ENCODE results near the gene PLA2G10.
"Not testable (repeated sequence)": the region's sequence is repeated elsewhere in the genome, so short reads cannot be mapped to it uniquely, and the experiment has no call there.

Gene PLA2G10

DNA sequence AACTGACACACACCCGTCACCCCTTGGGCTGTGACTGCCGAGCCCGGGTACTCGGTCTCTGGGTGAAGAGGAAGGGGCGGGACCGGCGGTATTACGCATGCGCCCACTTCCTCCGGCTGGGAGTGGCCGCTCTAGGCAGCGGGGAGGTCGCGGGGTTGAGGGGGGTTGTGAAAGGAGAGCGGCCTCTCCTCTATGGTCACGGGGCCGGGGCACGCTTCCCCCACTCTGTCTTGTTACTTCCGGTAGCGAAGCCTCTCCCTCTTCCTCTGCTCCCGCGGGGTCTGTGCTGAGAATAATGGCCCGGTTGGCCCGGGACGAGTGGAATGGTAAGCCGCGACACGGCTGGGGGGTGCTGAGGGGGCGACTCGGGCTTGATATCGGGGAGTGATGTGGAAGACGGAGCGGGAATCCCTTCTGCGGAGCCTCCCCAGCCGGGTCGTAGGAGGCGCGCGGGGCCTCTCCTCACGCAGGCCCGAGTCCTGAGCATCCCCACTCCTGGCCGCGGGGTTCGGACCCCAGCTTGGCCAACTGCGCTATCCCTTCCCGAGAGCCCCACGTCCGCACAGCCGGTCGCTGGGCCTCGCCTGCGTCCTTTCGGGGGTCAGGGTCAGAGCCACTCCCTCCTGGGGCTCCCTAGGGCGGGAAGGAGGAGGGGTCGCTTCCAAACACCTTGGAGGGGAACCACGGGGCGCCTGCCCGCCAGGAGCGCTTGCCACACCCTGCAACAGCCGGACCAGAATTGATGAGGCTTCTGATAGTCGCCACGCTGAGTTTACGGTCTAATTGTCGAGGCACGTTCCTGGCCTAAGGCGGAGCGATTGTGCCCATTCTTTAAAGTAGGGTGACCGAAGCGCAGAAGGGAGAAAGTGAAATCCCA is 61.2 kb downstream of the PLA2G10 start, which contains the start of gene BFAR:
TSS of gene BFAR (plus strand) at position 259 of the 877 bp plus-strand sequence. CDS start 11,396 bp downstream, outside the sequence.
- H3K27ac ChIP-seq (ENCODE audit: low read length), result peak within 1 kb of the TSS; percentile 88
- H3K36me3 ChIP-seq (ENCODE audit: control insufficient read depth in 2 of 2, insufficient read depth in 2 of 2, low read length in 2 of 2), result peaks cover under 1 to 2% of the 10 kb centered on the region in 2 donors
- H3K9ac ChIP-seq (ENCODE audit: low read length in 2 of 2), result peak within 1 kb of the TSS; percentile 87
- H3K4me3 ChIP-seq (ENCODE audit: low read length in 2 of 2), result peak within 1 kb of the TSS; percentile 91 to 95
- H3K4me1 ChIP-seq (ENCODE audit: control insufficient read depth, insufficient read depth, low read length), result peaks cover 26% of the 10 kb centered on the region
- H3K9me3 ChIP-seq (ENCODE audit: control insufficient read depth in 2 of 2, low read length in 2 of 2), result no peaks in the 10 kb centered on the region
- no peaks in the 10 kb centered on the region for H3K27me3 ChIP-seq (ENCODE audit: control insufficient read depth in 1 of 2, insufficient read depth in 2 of 2, low read length in 2 of 2)

DNA sequence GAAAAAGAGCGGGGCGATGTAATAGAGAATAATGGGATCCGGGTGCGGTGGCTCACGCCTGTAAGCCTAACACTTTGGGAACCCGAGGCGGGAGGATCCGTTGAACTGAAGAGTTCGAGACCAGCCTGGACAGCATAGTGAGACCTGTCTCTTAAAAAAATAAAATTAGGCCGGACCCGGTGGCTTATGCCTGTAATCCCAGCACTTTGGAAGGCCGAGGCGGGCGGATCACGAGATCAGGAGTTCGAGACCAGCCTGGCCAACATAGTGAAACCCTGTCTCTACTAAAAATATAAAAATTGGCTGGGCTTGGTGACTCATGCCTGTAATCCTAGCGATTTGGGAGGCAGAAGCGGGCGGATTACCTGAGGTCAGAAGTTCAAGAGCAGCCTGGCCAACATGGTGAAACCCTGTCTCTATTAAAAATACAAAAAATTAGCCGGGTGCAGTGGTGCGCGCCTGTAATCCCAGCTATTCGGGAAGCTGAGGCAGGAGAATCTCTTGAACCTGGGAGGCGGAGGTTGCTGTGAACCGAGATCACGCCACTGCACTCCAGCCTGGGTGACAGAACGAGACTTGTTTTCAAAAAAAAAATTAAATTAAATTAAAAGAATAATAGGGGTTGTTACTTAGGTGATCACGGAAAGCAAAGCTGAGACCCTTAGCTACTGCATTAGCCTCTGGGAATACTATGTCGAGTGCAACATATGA is 63.3 kb downstream of the PLA2G10 start:
- peak overlapping the region; percentile 80 for H3K27ac ChIP-seq (ENCODE audit: low read length)
- H3K4me3 ChIP-seq (ENCODE audit: low read length in 2 of 2), result peak overlapping the region; percentile 62 to 93
- peaks cover 26% of the 10 kb centered on the region for H3K4me1 ChIP-seq (ENCODE audit: control insufficient read depth, insufficient read depth, low read length)
- H3K36me3 ChIP-seq (ENCODE audit: control insufficient read depth in 2 of 2, insufficient read depth in 2 of 2, low read length in 2 of 2); H3K27me3 ChIP-seq (ENCODE audit: control insufficient read depth in 1 of 2, insufficient read depth in 2 of 2, low read length in 2 of 2); H3K9me3 ChIP-seq (ENCODE audit: control insufficient read depth in 2 of 2, low read length in 2 of 2): not testable (repeated sequence)
- peak overlapping the region; percentile 78 to 99 for H3K9ac ChIP-seq (ENCODE audit: low read length in 2 of 2)

DNA sequence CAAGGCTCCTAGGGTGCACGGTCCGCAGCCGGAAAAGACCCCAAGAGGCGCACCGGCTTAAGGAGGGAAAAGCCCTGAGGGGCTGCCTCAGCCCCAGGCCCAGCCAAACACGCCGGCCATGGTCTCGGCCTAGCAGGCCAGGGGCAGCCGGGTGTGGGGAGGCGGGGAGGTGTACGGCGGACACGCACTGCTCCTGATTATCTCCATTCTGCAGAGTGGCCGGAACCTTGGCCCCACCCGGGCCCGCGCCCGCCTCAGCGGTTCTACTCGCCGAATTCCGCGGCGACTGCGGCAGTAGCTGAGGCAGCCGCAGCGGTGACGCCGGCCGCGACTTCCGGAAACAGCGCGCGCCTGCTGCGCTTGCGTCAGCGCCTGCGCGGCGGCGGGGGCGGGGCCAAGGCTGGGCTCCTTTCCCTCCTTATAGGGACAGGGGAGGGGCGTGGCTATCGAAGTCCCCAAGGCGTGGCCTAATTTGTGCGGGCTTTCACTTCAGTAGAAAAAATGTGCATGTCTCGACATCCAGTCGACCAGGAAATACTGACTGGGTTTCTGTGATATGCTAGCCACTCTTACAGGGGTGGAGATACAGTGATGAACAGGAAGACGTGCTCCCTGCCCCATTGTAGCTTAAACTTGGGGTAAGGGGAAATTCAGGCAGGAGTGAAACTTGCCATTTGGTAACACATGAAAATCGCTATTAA is 64.0 kb downstream of the PLA2G10 start, which contains the start of gene PARN:
TSS of gene PARN (minus strand) at position 342 of the 701 bp plus-strand sequence. CDS start at position 207, 135 bp downstream.
- H3K27ac ChIP-seq (ENCODE audit: low read length), result peak within 1 kb of the TSS; percentile 80
- H3K36me3 ChIP-seq (ENCODE audit: control insufficient read depth in 2 of 2, insufficient read depth in 2 of 2, low read length in 2 of 2), result peaks cover 5 to 7% of the 10 kb centered on the region in 2 donors
- H3K4me3 ChIP-seq (ENCODE audit: low read length in 2 of 2), result peak within 1 kb of the TSS; percentile 62 to 93
- peaks cover 26% of the 10 kb centered on the region for H3K4me1 ChIP-seq (ENCODE audit: control insufficient read depth, insufficient read depth, low read length)
- peak within 1 kb of the TSS; percentile 97 to 99 for H3K9ac ChIP-seq (ENCODE audit: low read length in 2 of 2)
- H3K9me3 ChIP-seq (ENCODE audit: control insufficient read depth in 2 of 2, low read length in 2 of 2), result no peaks in the 10 kb centered on the region
- H3K27me3 ChIP-seq (ENCODE audit: control insufficient read depth in 1 of 2, insufficient read depth in 2 of 2, low read length in 2 of 2), result no peaks in the 10 kb centered on the region

DNA sequence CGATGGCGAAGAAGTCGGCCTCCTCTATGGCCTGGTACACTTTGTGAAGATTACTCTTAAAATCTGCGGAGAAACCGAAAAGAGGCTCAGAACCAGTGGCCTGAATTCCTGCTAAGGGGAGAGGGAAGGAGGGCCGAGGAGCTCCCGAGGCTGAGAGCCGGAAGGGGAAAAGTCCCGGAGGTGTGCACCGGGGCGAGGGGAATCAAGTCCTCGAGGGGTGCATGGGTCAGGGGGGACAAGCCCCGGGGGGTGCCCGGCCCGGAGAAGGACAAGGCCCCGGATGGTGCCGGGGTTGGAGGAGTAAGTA is 64.5 kb downstream of the PLA2G10 start:
- no peaks in the 10 kb centered on the region for H3K27me3 ChIP-seq (ENCODE audit: control insufficient read depth in 1 of 2, insufficient read depth in 2 of 2, low read length in 2 of 2)
- H3K27ac ChIP-seq (ENCODE audit: low read length), result peak overlapping the region; percentile 80
- peaks cover 5 to 7% of the 10 kb centered on the region in 2 donors for H3K36me3 ChIP-seq (ENCODE audit: control insufficient read depth in 2 of 2, insufficient read depth in 2 of 2, low read length in 2 of 2)
- H3K9me3 ChIP-seq (ENCODE audit: control insufficient read depth in 2 of 2, low read length in 2 of 2), result no peaks in the 10 kb centered on the region
- H3K9ac ChIP-seq (ENCODE audit: low read length in 2 of 2), result peak overlapping the region; percentile 97 to 99
- peaks cover 26% of the 10 kb centered on the region for H3K4me1 ChIP-seq (ENCODE audit: control insufficient read depth, insufficient read depth, low read length)
- peak overlapping the region; percentile 62 to 93 for H3K4me3 ChIP-seq (ENCODE audit: low read length in 2 of 2)

DNA sequence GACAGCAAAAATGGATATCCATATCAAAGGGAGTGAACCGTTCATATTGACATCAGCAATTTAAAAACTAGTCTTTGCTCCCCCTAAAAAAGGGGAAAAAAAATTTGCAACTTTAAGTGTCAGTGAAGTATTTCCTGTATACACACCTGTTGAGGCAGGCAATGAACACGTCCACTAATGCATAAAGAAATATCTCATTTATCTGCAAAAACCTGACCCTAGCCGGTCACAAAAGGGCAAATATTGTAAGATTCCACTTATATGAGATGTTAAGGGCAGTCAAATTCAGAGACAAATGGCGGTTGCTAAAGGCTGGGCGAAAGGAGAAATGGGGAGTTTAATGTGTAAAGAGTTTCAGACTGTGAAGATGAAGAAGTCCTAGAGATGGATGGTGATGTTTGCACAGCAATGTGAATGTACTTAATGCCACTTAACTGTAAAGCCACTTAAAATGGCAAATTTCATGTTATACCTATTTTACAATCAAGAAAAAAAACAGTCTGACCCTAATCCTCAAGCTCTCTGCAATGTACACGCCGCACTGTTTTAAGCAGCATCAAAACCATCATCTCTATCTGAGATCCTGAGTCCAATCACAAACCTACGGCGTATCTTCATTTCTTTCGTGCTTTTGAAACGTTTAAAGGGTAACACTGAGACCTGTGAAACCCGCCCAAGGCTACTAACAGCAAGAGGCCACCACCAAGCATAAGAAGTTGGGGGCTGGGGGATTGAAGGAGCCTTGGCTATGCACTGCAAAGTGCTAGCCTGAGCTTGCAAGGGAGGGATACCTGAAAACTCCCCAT is 65.1 kb downstream of the PLA2G10 start:
- no peaks in the 10 kb centered on the region for H3K9me3 ChIP-seq (ENCODE audit: control insufficient read depth in 2 of 2, low read length in 2 of 2)
- peaks cover 21% of the 10 kb centered on the region for H3K4me1 ChIP-seq (ENCODE audit: control insufficient read depth, insufficient read depth, low read length)
- H3K27ac ChIP-seq (ENCODE audit: low read length), result peak overlapping the region; percentile 80
- peak overlapping the region; percentile 62 to 93 for H3K4me3 ChIP-seq (ENCODE audit: low read length in 2 of 2)
- peak overlapping the region; percentile 97 to 99 for H3K9ac ChIP-seq (ENCODE audit: low read length in 2 of 2)
- H3K27me3 ChIP-seq (ENCODE audit: control insufficient read depth in 1 of 2, insufficient read depth in 2 of 2, low read length in 2 of 2), result no peaks in the 10 kb centered on the region
- H3K36me3 ChIP-seq (ENCODE audit: control insufficient read depth in 2 of 2, insufficient read depth in 2 of 2, low read length in 2 of 2), result peaks cover 7 to 10% of the 10 kb centered on the region in 2 donors

DNA sequence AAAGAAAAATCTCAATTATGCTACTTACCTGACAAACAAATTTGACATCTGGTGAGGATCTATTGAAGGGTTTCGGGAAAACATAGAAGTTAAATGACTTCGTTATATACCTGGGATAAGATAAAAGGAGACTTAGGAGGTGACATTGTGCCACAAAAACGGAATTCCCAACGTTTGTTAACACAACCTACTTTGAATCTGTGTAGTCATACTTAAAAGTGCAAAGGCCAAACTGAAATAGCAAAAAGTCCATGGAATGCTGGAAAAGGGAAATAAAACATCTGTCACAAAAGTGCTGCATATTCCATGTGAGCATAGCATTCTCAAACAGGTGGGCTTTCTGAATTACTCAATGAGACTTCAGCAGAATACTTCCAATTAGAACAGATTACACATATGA is 67.0 kb downstream of the PLA2G10 start:
- H3K9ac ChIP-seq (ENCODE audit: low read length in 2 of 2), result no peak overlapping the region
- no peak overlapping the region for H3K4me3 ChIP-seq (ENCODE audit: low read length in 2 of 2)
- H3K27me3 ChIP-seq (ENCODE audit: control insufficient read depth in 1 of 2, insufficient read depth in 2 of 2, low read length in 2 of 2), result no peaks in the 10 kb centered on the region
- H3K9me3 ChIP-seq (ENCODE audit: control insufficient read depth in 2 of 2, low read length in 2 of 2), result no peaks in the 10 kb centered on the region
- H3K4me1 ChIP-seq (ENCODE audit: control insufficient read depth, insufficient read depth, low read length), result peaks cover 16% of the 10 kb centered on the region
- H3K27ac ChIP-seq (ENCODE audit: low read length), result no peak overlapping the region
- H3K36me3 ChIP-seq (ENCODE audit: control insufficient read depth in 2 of 2, insufficient read depth in 2 of 2, low read length in 2 of 2), result peaks cover 9 to 14% of the 10 kb centered on the region in 2 donors
